ENCODE measurements around the gene WDR89. TPM values are rescaled to one million over a fixed set of nuclear protein-coding genes. Genes with fewer than 3 reads are reported as not detected.

The WDR89 gene
- polyA plus RNA-seq, 3 donors, result 20.6 to 27.4 (median 22.5) TPM

DNA sequence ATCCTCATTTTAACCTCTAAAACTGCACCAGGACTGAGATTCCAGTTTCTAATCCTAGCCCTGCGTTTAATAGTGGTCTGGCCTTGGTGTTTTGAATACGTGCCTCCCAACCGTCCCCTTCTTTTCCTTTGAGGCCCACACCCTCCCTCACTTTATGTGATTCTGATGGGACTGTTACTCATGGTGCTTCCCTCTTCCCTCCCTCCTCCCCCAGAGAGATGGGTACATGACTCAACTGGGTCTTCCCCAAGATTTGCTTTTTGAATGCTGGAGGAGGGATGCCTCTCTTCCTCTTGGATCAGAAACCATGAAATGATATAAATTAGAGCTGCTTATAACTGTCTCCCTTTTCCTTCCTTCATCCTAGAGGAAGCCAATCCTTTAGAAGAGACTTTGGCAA lies 90.3 kb downstream of the WDR89 start:
- DNase-seq (ENCODE audit: extremely low read depth in 1 of 11, low read depth in 9 of 11, low spot score in 4 of 11), result no peak

- no peak for DNase-seq (ENCODE audit: extremely low read depth in 1 of 11, low read depth in 9 of 11, low spot score in 4 of 11)
These were observed 93.8 kb downstream of the WDR89 start for GRCh38 chr14:63547798-63548335.

Other genes with a start within 250 kb of the WDR89 start
- gene PPP2R5E, start 98.5 kb downstream of the WDR89 start, polyA plus RNA-seq (ENCODE audit: insufficient read length in 3 of 3), result 10 to 100 TPM; 35.9 to 43.7 (median 38.8) TPM
- gene SGPP1, start 86.2 kb upstream of the WDR89 start, polyA plus RNA-seq (ENCODE audit: insufficient read length in 3 of 3), result 10 to 100 TPM; 24.7 to 42.6 (median 31.7) TPM
- 100 to 1,000 TPM; 113 to 171 (median 131) TPM for gene SYNE2, start 211.1 kb upstream of the WDR89 start, polyA plus RNA-seq (ENCODE audit: insufficient read length in 3 of 3)